ENCODE measurements around the gene GSTO1.
"Not testable (repeated sequence)": the region's sequence is repeated elsewhere in the genome, so short reads cannot be mapped to it uniquely, and the experiment has no call there.

DNA sequence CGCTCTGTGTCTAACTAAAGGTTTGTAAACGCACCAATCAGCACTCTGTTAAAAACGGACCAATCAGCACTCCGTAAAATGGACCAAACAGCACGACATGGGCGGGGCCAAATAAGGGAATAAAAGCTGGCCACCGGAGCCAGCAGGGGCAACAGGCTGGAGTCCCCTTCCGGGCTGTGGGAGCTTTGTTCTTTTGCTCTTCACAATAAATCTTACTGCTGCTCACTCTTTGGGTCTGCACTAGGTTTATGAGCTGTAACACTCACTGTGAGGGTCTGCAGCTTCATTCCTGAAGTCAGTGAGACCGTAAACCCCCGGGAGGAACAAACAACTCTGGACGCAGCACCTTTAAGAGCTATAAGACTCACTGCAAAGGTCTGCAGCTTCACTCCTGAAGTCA, 5.8 kb upstream of the GSTO1 start:
- not testable (repeated sequence) for TF ChIP-seq POLR2AphosphoS5 (IDR thresholded peaks at IDR 0.05; ENCODE audit: low read depth, low read length); POLR2A (IDR thresholded peaks at IDR 0.05; ENCODE audit: low read depth, low read length); TAF1 (IDR thresholded peaks at IDR 0.05; ENCODE audit: borderline replicate concordance, low read depth, low read length)
